GM19324 (cell line): Measurements from ENCODE around the gene OR5H2.

Source experiments
- ATAC-seq: cut with Tn5 transposase; IDR thresholded peaks from one replicate; pipeline ENCODE4 v1.9.1; 2021; ENCODE audit warnings: mild to moderate bottlenecking, moderate library complexity; ENCODE audit not compliant: unreplicated experiment, low FRiP score

OR5H2 gene

DNA sequence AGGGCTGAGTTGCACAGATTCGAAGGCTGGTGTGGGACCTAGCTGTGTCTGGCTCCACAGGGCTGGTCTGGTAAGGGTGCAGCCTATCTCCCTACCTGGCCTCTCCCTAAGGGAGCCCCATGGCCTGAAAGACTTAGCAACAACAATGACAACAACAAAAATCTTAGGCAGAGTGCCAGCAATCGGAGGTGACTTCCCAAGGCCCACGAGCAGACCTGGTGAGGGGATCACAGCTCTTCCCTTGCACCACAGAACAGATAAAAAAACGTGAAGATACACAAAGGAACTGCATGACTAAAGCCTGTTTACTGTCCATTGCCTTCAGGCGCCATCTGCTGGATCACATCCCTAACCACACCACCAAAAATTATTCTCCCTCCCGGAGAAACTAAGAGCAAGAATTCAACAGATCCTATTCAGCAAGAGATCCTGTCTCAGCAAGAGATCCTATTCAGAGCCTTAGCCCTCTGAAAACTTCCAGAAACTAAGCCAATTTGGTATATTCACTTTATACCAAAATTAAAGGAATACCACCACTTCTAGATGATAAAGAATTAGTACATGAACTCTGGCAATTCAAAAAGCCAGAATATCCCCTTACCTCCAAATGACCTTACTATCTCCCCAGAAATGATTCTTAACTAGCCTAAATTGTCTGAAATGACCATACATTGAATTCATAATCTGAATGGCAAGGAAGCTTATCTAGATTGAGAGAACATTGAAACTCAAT lies 47.3 kb downstream of the OR5H2 start:
- peak; percentile 71 for ATAC-seq

DNA sequence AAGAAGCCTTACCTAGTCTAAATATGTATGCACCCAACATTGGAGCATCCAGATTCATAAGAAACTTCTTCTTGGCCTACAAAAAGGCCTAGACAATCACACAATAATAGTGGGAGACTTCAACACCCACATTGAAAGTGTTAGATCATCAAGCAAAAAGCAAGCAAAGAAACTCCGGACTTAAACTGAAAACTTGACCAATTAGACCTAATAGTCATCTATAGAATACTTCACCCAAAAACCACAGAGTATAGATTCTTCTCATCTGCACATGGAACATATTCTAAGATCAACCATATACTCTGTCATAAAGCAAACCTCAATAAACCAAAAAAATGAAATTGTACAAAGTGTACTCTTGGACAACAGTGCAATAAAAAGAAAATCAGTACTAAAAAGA lies 49.0 kb downstream of the OR5H2 start:
- no peak for ATAC-seq
